Psoas muscle (tissue), 8 donors: ENCODE data around the gene ISL2. TPM values are rescaled to one million over a fixed set of nuclear protein-coding genes. Genes with fewer than 3 reads are reported as not detected.
A peak's percentile ranks its signal among the peaks of the same experiment; 100 is the strongest.

ENCODE experiments used
- ATAC-seq, 4 donors: fragments of 200-7000 bp; cut with Tn5 transposase; one replicate each; pipeline ENCODE4 v1.9.1; 2020; ENCODE audit warnings: moderate library complexity in 3 of 4, mild to moderate bottlenecking in 2 of 4
- DNase-seq, 2 donors: peaks; one replicate each; pipeline ENCODE4 v3.0.0-alpha.2; 2020
- H3K27ac ChIP-seq: fragments of 200-600 bp; one replicate; pipeline ENCODE4 v1.8.0; 2022
- H3K27me3 ChIP-seq, 3 donors: fragments of 200-600 bp in 1 of 3; one replicate each; pipeline versions ENCODE4 v1.6.1 to v1.8.0; 2013 to 2022; ENCODE audit warnings: low read length in 2 of 3, mild to moderate bottlenecking in 2 of 3, moderate library complexity in 1 of 3; ENCODE audit not compliant: insufficient read depth in 3 of 3
- H3K36me3 ChIP-seq, 2 donors: fragments of 200-600 bp in 1 of 2; one replicate each; pipeline versions ENCODE4 v1.6.1 to v1.8.0; 2013 to 2022; ENCODE audit warnings: low read depth in 1 of 2, mild to moderate bottlenecking in 1 of 2, moderate library complexity in 1 of 2; ENCODE audit not compliant: insufficient read depth in 1 of 2
- H3K4me1 ChIP-seq: fragments of 200-600 bp; one replicate; pipeline ENCODE4 v1.8.0; 2022
- H3K4me3 ChIP-seq: fragments of 200-600 bp; one replicate; pipeline ENCODE4 v1.8.0; 2022; ENCODE audit warnings: mild to moderate bottlenecking
- H3K9me3 ChIP-seq: fragments of 200-600 bp; one replicate; pipeline ENCODE4 v1.8.0; 2022
- CTCF ChIP-seq: fragments of 200-600 bp; IDR thresholded peaks from one replicate; pipeline ENCODE4 v1.8.0; 2022; ENCODE audit warnings: antibody characterized with exemption
- WGBS, 3 donors: extraction: QIAGEN DNeasy Blood & Tissue Kit; methylation state at CpG; one replicate each; pipeline versions ENCODE4 v1.1.6 to v1.1.7; 2013; 5-methylcytosine and 5-hydroxymethylcytosine counted together
- intact Hi-C, 2 donors: fragments of 100-400 bp; cut with DNase I; formaldehyde crosslinking; loops; one replicate each; pipeline versions ENCODE4 v1.11.0 to v1.14.2; 2022
- polyA plus RNA-seq, 3 donors: library from polyadenylated mRNA; stranded (reverse); fragments of 200-250 nt; gene quantifications; one replicate each; pipeline ENCODE4 v1.2.3, GENCODE V29; 2013
- total RNA-seq, 4 donors: library from RNA; stranded (reverse); fragmentation: NEBNext Ultra II Directional in 2 of 4; extraction: Animal tissue kit (Norgen Biotek cat#: 25700) in 2 of 4; gene quantifications; one replicate each; pipeline versions ENCODE4 v1.2.1 to v1.2.4, GENCODE V29; 2021 to 2023
- donor health status: healthy with polysubstance abuse.
- donor health status: DM: no; HTN: no; CAD: no; lungs with moderate emphysema.
- donor health status: Bipolar disorder and iron deficiency.
- donor health status: healthy.
- donor health status: DM: yes; HTN: yes; CAD: no.
- donor health status: DM: no; HTN: no; CAD: no.
- donor health status: DM: no; HTN: no; CAD: no.
- donor health status: DM: yes; HTN: yes; CAD: no.

ISL2 gene
- total and polyA plus RNA-seq, 7 donors: not detected

GRCh38 chr15:76330080-76330680 lies 6.4 kb upstream of the ISL2 start:
- 40 to 66% (median 52%) methylated on average over 7 of the region's 7 CpGs for WGBS, 3 donors
- Histone ChIP-seq H3K4me1 (peaks cover 2% of the 10 kb centered on the region), H3K4me3 (no peak overlapping the region), H3K27ac (no peak overlapping the region), H3K9me3 (no peaks in the 10 kb centered on the region), H3K27me3 (peaks cover 0 to 26% (median 16%) of the 10 kb centered on the region in 3 donors), H3K36me3 (no peaks in the 10 kb centered on the region)
- DNase-seq: peak in 1 of 2 donors; percentile 81
- peak; percentile 69 to 86 (median 74) for ATAC-seq
- peak; percentile 55 for TF ChIP-seq CTCF
- intact Hi-C loops: loop anchor here (2.0 to 5.0 kb wide), 2 partner anchors 95 to 138 kb away; no protein-coding TSS in a partner anchor

GRCh38 chr15:76332796-76333195 lies 3.8 kb upstream of the ISL2 start:
- no peak for TF ChIP-seq CTCF
- ATAC-seq (no peak), DNase-seq (no peak)
- intact Hi-C loops: loop anchor here in 1 of 2 donors (5.0 kb wide), 1 partner anchor 140 kb away; no protein-coding TSS in a partner anchor
- Histone ChIP-seq H3K4me1 (peaks cover 25% of the 10 kb centered on the region), H3K27ac (no peak overlapping the region), H3K36me3 (no peaks in the 10 kb centered on the region), H3K27me3 (peaks cover 0 to 52% (median 31%) of the 10 kb centered on the region in 3 donors), H3K4me3 (no peak overlapping the region), H3K9me3 (no peaks in the 10 kb centered on the region)
- WGBS, 3 donors: 83 to 100% (median 86%) methylated on average over 1 of the region's 1 CpG

- H3K4me1 ChIP-seq: peaks cover 25% of the 10 kb centered on the region
- intact Hi-C loops: loop anchor here in 1 of 2 donors (5.0 kb wide), 1 partner anchor 141 kb away; no protein-coding TSS in a partner anchor
- no peak for TF ChIP-seq CTCF
- H3K9me3 ChIP-seq: no peaks in the 10 kb centered on the region
- no peak overlapping the region for H3K4me3 ChIP-seq
- H3K27me3 ChIP-seq: peaks cover 0 to 57% (median 36%) of the 10 kb centered on the region in 3 donors
- WGBS, 3 donors: 90 to 100% (median 93%) methylated on average over 1 of the region's 1 CpG
- ATAC-seq (no peak), DNase-seq (no peak)
- no peak overlapping the region for H3K27ac ChIP-seq
- H3K36me3 ChIP-seq: no peaks in the 10 kb centered on the region
These were observed 3.3 kb upstream of the ISL2 start for GRCh38 chr15:76333309-76333708.

- no peaks in the 10 kb centered on the region for H3K9me3 ChIP-seq
- intact Hi-C loops: loop anchor here in 1 of 2 donors (5.0 kb wide), 1 partner anchor 142 kb away; no protein-coding TSS in a partner anchor
- no peaks in the 10 kb centered on the region for H3K36me3 ChIP-seq
- no peak overlapping the region for H3K4me3 ChIP-seq
- DNase-seq (no peak), ATAC-seq (peak in 2 of 4 donors; percentile 8 to 46)
- WGBS, 3 donors: 50 to 52% (median 51%) methylated on average over 9 of the region's 9 CpGs
- peaks cover 0 to 63% (median 42%) of the 10 kb centered on the region in 3 donors for H3K27me3 ChIP-seq
- H3K27ac ChIP-seq: no peak overlapping the region
- H3K4me1 ChIP-seq: peaks cover 25% of the 10 kb centered on the region
- no peak for TF ChIP-seq CTCF
These were observed 2.7 kb upstream of the ISL2 start for GRCh38 chr15:76333720-76334437.
